GM18511 (cell line): Measurements from ENCODE around the gene PSAP.

Experiments
- ATAC-seq: cut with Tn5 transposase; IDR thresholded peaks from one replicate; pipeline ENCODE4 v1.9.1; 2021; ENCODE audit warnings: mild to moderate bottlenecking, moderate library complexity; ENCODE audit not compliant: unreplicated experiment

Gene PSAP

GRCh38 chr10:71845410-71846405 is 5.3 kb downstream of the PSAP start:
- ATAC-seq, result no peak

- no peak for ATAC-seq
Observed at GRCh38 chr10:71844695-71845094, 6.4 kb downstream of the PSAP start.

DNA sequence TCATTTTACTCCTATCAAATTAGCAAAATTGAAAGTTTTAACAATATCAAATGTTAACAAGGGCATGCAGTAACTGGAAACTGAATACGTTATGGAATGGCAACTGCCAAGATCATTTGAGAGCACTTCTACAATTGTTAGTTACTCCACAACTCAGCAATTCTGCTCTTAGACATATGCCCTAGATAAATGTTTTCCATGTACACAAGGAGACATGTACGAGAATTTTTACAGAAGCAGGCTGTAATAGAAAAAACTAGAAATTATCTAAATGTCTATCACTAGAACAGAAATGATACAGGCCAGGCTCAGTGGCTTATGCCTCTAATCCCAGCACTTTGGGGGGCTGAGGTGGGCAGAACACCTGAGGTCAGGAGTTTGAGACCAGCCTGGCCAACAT is 7.0 kb downstream of the PSAP start:
- no peak for ATAC-seq

- no peak for ATAC-seq
Observed at GRCh38 chr10:71842856-71843686, 8.0 kb downstream of the PSAP start.

GRCh38 chr10:71842422-71842821 is 8.6 kb downstream of the PSAP start:
- no peak for ATAC-seq

DNA sequence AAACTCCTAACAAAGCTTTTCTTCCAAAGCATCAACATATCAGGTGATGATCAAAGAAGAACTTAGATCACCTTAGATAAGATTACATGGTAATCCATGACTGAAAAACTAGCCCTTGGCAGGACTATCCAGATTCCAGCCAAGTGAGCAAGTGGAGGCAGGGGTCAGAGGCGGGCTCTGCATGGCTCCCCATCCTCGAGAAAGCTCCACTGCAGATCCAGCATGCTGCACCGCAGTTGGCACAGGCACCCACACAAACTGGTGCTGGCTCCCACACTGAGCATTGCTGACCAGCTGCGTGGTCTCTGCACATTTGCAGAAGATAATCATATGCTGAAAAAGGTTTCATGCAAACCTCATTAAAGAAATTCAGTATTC is 10.1 kb downstream of the PSAP start:
- ATAC-seq, result no peak

DNA sequence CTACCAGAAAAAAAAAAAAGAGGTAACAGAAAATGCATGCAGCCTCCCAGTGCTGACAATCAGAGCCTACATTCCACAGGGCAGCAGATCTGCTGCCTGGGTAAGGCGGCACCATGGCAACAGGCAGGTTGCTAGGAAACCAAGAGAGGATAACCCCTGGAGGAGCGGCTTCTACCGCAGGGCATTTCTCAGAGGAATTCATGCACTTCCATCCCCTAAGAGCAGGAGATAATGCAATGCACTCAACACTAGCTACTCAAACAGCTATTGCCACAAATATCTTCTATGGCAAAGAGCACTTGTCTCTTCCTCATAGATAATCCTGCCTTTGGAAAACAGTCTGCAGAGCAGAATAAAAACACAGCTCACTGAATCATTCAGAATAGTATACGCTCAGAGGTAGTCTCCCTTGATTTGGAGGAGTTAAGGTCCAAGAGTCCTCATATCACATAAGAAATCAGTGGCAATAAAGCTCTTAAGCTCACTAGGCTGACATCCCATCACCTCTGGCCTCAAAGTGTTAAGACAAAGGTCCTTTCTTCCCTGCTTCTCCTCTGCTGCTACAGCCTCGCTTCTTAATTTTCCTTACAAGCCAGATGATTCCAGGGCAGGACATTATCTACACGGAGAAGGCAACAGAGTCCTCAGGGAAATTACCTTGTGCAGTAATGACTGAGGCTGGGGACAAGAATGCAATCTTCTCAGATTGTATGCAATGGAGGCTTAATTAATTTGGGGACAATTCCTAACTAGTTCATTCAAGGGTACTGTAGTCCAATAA is 10.7 kb downstream of the PSAP start:
- no peak for ATAC-seq

- ATAC-seq, result no peak
Observed at GRCh38 chr10:71838264-71839211, 12.5 kb downstream of the PSAP start.

GRCh38 chr10:71837098-71837827 is 13.8 kb downstream of the PSAP start:
- no peak for ATAC-seq

DNA sequence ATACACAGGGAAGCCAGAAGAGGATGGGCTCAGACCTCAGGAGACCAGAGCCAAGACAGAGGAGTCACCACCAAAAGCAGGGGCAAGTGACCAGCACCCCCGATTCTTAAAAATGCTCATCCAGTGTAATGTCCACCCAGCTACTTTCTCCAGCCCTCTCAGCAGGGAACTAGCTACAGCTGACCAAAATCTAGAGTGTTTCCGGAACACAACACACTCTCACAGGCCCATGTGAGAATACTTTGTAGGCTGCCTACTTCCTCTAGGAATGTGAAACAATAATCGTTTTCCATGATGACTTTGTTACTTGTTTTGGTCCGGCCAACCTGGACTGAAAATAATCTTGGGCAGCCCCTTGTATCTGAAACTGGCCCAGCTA is 14.5 kb downstream of the PSAP start:
- peak; percentile 37 for ATAC-seq

DNA sequence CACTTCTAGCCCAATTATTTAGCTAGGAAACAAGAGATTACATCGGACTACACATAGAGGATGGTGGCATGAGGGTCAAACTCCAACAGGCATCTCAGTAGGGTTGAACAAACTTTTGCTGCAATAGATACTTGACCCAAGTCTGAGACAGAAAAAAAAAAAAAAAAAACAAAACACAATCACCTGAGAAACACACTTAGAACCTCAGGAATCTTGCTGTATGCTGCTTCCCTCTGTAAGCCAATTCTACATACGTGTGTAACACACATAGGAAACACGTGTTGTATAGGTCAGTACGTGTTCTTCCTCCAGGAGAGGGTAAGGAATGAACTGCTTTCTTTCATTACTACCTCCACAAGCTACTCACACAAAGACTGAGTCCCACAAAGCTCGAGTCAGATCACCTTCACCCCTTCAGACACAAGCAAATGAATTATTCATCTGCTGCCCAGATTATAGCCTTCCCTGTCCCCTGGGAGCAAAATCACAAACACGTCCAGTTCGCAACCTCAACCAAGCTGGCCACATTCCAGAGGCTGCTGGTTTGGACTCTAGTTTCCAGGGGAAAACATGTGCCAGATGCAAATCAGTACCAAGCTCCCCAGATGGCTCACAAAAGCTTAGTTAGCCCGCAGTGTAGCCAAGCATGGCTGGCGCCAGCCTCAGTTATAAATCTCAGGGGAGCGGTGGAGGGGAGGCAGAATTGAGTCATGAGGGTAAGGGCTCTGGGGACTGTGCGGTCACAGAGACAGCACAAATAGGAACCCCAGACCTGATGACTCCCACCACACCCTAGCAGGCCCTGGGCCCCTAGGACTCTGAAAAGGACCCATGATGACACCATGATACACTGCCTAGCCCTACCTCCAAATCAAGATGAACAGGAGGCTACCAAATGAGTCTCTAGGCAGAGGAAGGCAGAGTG is 15.1 kb downstream of the PSAP start:
- peak; percentile 96 for ATAC-seq

DNA sequence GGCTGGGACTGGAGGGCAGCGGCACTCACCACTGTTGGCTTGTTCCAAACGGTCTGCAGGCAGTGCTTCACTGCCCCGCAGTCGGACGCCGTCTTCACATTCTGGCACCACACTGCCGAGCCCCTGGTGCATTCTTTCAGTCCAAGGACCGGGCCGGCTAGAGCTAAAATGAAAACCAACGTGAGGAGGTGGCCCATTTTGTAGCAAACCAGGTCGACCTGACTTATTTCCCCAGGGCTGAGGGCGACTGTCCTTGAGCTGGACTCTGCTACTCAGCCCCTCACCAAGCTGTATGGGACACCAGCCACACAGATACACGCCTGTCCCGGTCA is 16.7 kb downstream of the PSAP start:
- no peak for ATAC-seq

DNA sequence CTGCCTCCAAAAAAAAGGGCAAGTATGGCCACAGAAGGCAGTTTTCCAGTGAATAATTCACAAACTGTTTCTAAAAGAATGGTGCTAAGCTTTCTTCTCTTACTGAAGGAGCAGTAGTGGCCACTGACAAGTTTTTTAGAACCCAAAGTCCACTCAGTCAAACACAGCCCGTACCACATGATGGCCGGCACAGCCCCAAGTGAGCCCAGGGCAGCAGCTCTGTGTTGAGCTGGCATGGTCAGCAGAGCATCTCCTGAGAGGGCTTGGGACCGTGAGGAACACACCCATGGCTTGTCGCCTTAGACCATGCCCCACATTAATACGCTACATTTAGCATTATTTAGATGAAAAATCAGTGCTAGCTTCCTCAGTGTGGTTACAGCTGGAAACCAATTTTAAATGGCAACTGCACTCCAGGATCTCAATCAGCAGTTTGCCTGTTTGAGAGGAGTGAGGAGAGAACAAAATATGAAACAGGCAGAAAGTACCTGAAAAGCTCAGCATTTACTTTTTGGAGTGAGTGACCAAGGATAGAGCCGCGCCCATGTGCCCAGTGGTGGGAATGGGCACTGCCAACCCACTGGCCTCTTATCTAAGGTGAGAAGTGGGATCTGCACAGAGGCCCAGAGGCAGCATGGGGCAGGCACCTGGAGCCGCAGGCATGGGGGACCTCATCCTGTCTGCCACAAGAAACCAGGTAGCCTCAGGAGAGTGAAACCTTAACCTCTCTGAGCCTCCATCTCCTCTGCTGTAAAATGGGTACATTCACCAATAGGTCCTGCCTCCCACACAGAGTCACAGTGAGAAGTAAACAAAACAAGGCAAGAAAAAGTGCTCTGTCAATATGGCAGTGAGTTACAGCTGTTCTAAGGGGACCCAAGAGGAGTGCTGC is 17.4 kb downstream of the PSAP start:
- ATAC-seq, result no peak

DNA sequence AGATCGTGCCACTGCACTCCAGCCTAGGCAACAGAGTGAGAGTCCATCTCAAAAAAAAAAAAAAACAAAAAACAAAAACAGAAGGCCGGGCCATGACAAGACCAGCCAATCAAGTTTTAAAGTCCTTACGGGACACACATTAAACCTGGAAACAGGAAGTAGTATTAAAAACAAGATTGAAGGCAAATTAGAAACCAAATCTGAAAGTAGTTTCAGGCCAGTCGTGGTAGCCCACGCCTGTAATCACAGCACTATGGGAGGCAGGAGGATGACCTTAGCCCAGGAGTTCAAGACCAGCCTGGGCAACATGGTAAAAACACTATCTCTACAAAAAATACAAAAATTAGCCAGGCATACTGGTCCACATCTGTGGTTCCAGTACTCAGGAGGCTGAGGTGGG is 18.1 kb downstream of the PSAP start:
- ATAC-seq, result no peak

GRCh38 chr10:71831646-71832552 is 19.2 kb downstream of the PSAP start:
- no peak for ATAC-seq

DNA sequence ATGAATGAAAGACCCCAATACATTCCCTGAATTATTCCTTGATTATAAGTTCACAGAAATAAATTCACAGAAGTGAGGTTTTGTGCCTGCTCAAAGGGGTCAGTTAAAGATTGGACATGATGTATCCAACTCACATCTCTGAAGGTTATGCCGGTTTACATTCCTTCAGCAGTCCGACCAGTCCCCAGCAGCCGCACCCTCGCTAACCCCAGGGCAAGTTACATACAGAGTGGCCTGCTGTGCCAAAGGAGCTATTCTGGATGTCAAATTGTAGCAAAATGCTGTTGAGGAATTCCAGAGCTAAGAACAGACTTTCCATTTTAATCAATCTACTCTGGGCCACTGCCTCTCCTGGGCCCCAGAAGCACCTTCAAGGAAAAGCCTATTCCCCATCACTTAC is 20.3 kb downstream of the PSAP start:
- no peak for ATAC-seq
